Measurements from ENCODE around the gene ZNF669. TPM values are rescaled to one million over a fixed set of nuclear protein-coding genes. Genes with fewer than 3 reads are reported as not detected.

Gene ZNF669
- total and polyA plus RNA-seq, 8 donors, result 0.58 to 21.7 (median 3.7) TPM

DNA sequence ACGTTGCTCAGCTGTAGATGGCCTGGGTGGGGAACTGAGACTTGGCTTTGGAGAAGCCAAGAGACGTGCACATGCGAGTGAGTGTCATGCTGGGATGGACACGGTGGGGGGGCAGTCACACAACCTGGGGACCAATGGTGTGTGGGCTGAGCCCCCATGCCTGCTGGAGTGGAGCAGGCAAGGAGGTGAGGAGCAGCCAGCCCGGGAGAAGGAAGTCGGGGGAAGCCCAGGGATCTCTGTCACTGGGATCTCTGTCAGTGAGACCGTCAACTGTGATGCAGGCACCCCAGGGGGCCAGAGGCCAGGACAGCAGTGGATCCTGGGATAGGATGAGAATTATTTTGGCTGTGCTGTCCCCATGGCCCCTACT, 11.0 kb upstream of the ZNF669 start:
- H3K36me3 ChIP-seq, result no peaks in the 10 kb centered on the region
- H3K4me3 ChIP-seq, result no peak overlapping the region
- H3K9me3 ChIP-seq, result no peaks in the 10 kb centered on the region
- H3K4me1 ChIP-seq, result peaks cover 12 to 26% (median 25%) of the 10 kb centered on the region in 4 donors
- 65 to 86% (median 75%) methylated on average over 7 of the region's 7 CpGs for WGBS, 5 donors
- intact Hi-C loops (cut with DNase I; ENCODE audit: low total_unique reads), result loop anchor here (10.0 kb wide), 1 partner anchor 100 kb away; no protein-coding TSS in a partner anchor
- H3K27ac ChIP-seq, result no peak overlapping the region
- peaks cover 0 to 19% (median 4%) of the 10 kb centered on the region in 3 donors for H3K27me3 ChIP-seq
- no peak for DNase-seq
- TF ChIP-seq, protein P1, sequence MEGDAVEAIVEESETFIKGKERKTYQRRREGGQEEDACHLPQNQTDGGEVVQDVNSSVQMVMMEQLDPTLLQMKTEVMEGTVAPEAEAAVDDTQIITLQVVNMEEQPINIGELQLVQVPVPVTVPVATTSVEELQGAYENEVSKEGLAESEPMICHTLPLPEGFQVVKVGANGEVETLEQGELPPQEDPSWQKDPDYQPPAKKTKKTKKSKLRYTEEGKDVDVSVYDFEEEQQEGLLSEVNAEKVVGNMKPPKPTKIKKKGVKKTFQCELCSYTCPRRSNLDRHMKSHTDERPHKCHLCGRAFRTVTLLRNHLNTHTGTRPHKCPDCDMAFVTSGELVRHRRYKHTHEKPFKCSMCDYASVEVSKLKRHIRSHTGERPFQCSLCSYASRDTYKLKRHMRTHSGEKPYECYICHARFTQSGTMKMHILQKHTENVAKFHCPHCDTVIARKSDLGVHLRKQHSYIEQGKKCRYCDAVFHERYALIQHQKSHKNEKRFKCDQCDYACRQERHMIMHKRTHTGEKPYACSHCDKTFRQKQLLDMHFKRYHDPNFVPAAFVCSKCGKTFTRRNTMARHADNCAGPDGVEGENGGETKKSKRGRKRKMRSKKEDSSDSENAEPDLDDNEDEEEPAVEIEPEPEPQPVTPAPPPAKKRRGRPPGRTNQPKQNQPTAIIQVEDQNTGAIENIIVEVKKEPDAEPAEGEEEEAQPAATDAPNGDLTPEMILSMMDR (IDR thresholded peaks at IDR 0.05), result no peak

DNA sequence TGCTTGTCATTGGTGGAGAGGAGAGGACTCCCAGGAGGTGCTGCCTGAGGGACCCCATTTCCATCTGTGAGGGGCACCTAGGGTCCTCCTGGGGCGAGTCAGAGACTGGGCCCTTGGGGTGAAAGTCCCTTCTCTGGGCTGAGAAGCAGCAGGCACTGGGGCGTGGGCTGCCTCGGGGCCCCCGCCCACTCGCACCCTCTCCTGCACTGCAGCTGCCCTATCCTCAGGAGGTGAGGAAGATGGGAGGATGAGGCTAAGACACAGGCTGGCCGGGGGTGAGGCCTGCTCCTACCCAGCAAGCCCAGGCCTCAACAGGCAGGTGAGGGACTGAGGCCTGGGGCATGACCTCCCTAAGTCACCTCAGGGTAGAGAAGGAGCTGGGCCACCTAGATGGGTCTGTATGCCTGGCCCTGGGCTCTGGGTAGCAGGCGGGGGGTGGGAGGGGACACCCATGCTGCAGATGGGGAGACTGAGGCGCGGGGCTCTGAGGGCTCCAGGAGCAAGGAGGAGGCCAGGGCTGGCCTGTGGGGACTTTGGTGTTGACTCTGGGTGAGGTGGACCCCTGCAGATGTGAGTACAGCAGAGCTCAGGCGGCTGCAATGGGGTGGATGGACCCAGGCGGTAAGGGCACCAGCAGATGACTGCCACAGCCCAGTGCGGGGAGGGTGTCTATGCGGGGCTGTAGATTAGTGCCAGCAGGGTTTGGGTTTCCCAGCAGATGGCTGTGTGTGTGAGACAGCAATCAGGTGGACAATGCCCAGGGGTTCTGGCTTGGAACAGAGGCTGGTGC, 10.4 kb upstream of the ZNF669 start:
- Histone ChIP-seq H3K9me3 (no peaks in the 10 kb centered on the region), H3K27me3 (peaks cover 0 to 19% (median 4%) of the 10 kb centered on the region in 3 donors), H3K4me1 (peaks cover 12 to 27% (median 25%) of the 10 kb centered on the region in 4 donors), H3K27ac (no peak overlapping the region), H3K4me3 (no peak overlapping the region), H3K36me3 (no peaks in the 10 kb centered on the region)
- 82 to 99% (median 91%) methylated on average over 8 to 13 of the region's 13 CpGs for WGBS, 5 donors
- DNase-seq, result no peak
- intact Hi-C loops (cut with DNase I; ENCODE audit: low total_unique reads), result loop anchor here (10.0 kb wide), 1 partner anchor 100 kb away; no protein-coding TSS in a partner anchor
- TF ChIP-seq, protein P1 (IDR thresholded peaks at IDR 0.05), result no peak
- no peak for TF ChIP-seq POLR2AphosphoS5 (IDR thresholded peaks at IDR 0.05)
- no peak for TF ChIP-seq POLR2A (IDR thresholded peaks at IDR 0.05)
- TF ChIP-seq EP300 (IDR thresholded peaks at IDR 0.05), result no peak

DNA sequence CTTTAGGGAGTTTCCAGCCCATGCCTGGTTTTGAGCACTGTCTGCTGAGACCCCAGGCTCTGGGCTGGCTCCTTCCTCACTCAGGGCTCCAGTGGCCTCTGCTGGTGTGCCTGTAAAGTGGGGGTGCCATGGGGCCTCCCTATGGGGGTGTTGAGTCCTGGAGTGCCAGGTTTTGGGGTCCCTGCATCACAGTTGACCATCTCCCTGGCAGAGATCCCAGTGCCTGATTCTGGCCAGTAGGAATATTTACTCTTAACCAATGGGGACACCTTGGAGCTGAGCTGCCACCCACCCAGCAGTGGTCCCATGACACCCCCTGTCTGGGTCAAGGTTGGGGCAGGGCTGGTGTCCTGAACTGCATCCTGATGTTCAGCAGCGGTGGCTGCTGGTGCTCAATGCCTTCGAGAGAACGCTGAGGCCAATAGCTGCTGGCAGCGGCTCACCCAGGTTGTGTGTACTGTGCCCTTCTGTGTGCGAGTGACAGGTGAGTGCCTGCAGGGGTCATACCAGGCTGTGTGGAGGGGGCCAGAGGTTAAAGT, 9.6 kb upstream of the ZNF669 start:
- intact Hi-C loops (cut with DNase I; ENCODE audit: low total_unique reads), result loop anchor here (10.0 kb wide), 1 partner anchor 101 kb away; no protein-coding TSS in a partner anchor
- no peaks in the 10 kb centered on the region for H3K9me3 ChIP-seq
- H3K4me3 ChIP-seq, result no peak overlapping the region
- H3K4me1 ChIP-seq, result peaks cover 12 to 27% (median 25%) of the 10 kb centered on the region in 4 donors
- no peak overlapping the region for H3K27ac ChIP-seq
- H3K36me3 ChIP-seq, result no peaks in the 10 kb centered on the region
- 86 to 96% (median 89%) methylated on average over 5 of the region's 5 CpGs for whole genome bisulfite sequencing, 5 donors
- DNase-seq, result no peak
- TF ChIP-seq, protein P1 (IDR thresholded peaks at IDR 0.05), result no peak
- TF ChIP-seq POLR2A (IDR thresholded peaks at IDR 0.05) (no peak), POLR2AphosphoS5 (IDR thresholded peaks at IDR 0.05) (no peak), EP300 (IDR thresholded peaks at IDR 0.05) (no peak)
- peaks cover 0 to 19% (median 4%) of the 10 kb centered on the region in 3 donors for H3K27me3 ChIP-seq

DNA sequence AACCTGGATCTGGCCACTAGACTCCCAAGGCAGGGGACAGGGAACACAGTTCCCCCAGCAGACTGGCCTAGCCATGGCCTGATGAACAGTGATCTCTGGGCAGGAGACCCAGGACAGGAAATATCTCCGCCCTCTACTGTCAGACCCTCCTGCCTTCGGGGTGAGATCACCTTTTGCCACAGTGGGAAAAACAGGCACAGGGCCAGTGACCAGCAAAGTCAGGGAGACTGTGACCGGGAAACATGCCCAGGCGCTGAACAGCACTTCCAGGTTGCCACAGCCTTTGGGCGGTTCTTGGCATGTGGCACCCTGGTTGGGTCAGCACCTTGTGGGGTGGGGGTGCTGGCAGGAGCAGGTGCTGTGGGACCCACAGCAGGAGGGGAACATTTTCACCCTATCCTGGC, 8.9 kb upstream of the ZNF669 start:
- DNase-seq, result peak; percentile 16 to 65
- Histone ChIP-seq H3K4me3 (no peak overlapping the region), H3K27ac (peak overlapping the region in 3 of 5 donors; percentile 81 to 90 (median 84)), H3K27me3 (peaks cover 0 to 19% (median 4%) of the 10 kb centered on the region in 3 donors), H3K36me3 (no peaks in the 10 kb centered on the region), H3K4me1 (peaks cover 12 to 27% (median 25%) of the 10 kb centered on the region in 4 donors), H3K9me3 (no peaks in the 10 kb centered on the region)
- 28 to 56% (median 44%) methylated on average over 4 to 5 of the region's 5 CpGs for WGBS, 5 donors
- intact Hi-C loops (cut with DNase I; ENCODE audit: low total_unique reads), result loop anchor here (10.0 kb wide), 1 partner anchor 102 kb away; no protein-coding TSS in a partner anchor
- TF ChIP-seq, protein P1 (IDR thresholded peaks at IDR 0.05), result no peak
- TF ChIP-seq POLR2A (IDR thresholded peaks at IDR 0.05) (no peak), EP300 (IDR thresholded peaks at IDR 0.05) (no peak), POLR2AphosphoS5 (IDR thresholded peaks at IDR 0.05) (no peak)

Data from stomach (tissue), 9 donors.